ENCODE results near the gene KANSL1. TPM values are rescaled to one million over a fixed set of nuclear protein-coding genes. Genes with fewer than 3 reads are reported as not detected.
"Not testable (repeated sequence)": the region's sequence is repeated elsewhere in the genome, so short reads cannot be mapped to it uniquely, and the experiment has no call there.

The KANSL1 gene
- total RNA-seq, 2 experiments from 2014 or later: 99.5 to 105 TPM

DNA sequence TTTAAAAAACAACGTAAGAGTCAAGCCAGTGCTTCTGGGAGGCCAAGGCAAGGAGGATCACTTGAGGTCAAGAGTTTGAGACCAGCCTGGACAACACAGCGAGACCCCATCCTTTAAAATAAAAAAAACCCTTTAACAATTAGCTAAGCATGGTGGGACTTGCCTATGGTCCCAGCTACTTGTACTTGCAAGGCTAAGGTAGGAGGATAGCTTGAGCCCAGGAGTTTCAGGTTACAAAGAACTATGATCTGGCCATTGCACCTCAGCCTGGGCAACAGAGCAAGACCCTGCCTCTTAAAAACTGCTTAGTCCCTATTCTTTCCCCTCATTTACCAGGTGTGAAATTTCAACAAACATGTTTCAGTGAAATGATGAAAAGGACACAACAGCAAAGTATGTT lies 104.6 kb downstream of the KANSL1 start:
- Mint-ChIP-seq H3K36me3 (ENCODE audit: low read depth) (peaks cover 33% of the 10 kb centered on the region), H3K9me3 (no peaks in the 10 kb centered on the region), H3K4me3 (no peak overlapping the region), H3K27ac (no peak overlapping the region), H3K4me1 (peaks cover 6% of the 10 kb centered on the region), H3K27me3 (no peaks in the 10 kb centered on the region)
- DNase-seq: no peak
- ChIA-PET POLR2A (no interaction called here), CTCF (interaction anchor here (0.6 kb wide), 1 partner anchor 426 kb away, joined by 3 read pairs; no protein-coding TSS in a partner anchor)

DNA sequence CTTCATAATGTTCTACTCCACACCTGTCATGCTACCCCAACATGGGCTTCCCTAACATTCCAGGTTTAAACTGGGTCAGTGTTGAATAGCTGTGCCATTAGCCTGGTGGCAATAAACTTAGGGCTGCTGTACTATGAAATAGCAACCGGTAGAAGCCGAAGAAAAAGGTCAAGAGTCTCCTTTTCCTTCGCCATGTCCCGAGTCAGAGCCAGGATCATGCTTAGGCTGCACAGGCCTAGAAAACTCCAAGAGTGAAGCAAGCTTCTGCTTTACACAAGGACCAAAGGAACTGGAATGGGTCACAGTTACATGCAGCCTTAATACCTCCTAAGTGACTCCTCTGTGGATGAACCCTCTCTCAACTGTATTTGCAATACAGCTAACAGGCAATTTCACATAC lies 105.4 kb downstream of the KANSL1 start:
- H3K9me3 Mint-ChIP-seq, CTCF ChIA-PET, DNase-seq, H3K4me1 Mint-ChIP-seq, H3K4me3 Mint-ChIP-seq, H3K27me3 Mint-ChIP-seq, H3K27ac Mint-ChIP-seq, POLR2A ChIA-PET: not testable (repeated sequence)
- peaks cover 28% of the 10 kb centered on the region for H3K36me3 Mint-ChIP-seq (ENCODE audit: low read depth)

DNA sequence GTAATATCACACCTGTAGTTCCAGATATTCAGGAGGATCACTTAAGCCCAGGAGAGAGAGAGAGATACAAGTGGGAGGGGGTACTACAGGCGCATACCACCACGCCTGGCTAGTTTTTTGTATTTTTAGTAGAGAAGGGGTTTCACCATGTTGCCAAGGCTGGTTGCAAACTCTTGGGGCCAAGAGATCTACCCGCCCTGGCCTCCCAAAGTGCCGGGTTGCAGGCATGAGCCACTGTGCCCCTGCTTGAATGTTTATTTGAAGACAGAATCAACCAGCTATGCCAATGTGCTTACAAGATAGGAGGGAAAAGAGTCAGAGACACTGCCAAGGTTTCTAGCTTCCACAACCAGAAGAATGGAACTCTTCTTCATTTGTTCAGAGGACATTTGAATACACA lies 106.4 kb downstream of the KANSL1 start:
- DNase-seq: no peak
- Mint-ChIP-seq H3K27me3 (no peaks in the 10 kb centered on the region), H3K4me3 (no peak overlapping the region), H3K4me1 (peaks cover 12% of the 10 kb centered on the region), H3K9me3 (no peaks in the 10 kb centered on the region), H3K36me3 (ENCODE audit: low read depth) (peaks cover 28% of the 10 kb centered on the region), H3K27ac (no peak overlapping the region)
- POLR2A ChIA-PET: no interaction called here
- CTCF ChIA-PET: interaction anchor here (0.6 kb wide), 1 partner anchor 23 kb away, joined by 5 read pairs; no protein-coding TSS in a partner anchor

DNA sequence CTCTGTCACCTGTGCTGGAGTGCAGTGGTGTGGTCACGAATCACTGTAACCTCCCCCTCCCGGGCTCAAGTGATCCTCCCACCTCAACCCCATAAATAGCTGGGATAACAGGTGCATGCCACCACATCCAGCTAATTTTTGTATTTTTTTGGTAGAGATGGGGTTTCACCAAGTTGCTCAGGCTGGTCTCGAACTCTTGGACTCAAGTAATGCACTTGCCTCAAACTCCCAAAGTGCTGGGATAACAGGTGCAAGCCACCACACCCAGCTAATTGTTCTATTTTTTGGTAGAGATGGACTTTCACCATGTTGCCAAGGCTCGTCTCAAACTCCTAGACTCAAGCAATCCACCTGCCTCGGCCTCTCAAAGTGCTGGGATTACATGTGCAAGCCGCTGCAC lies 107.7 kb downstream of the KANSL1 start:
- ChIA-PET CTCF (interaction anchor here (0.6 kb wide), 1 partner anchor 67 kb away, joined by 3 read pairs; no protein-coding TSS in a partner anchor), POLR2A (interaction anchor here (0.9 kb wide), 1 partner anchor 19 kb away, joined by 3 read pairs; no protein-coding TSS in a partner anchor)
- no peak for DNase-seq
- Mint-ChIP-seq H3K27ac (no peak overlapping the region), H3K4me1 (peaks cover 12% of the 10 kb centered on the region), H3K27me3 (no peaks in the 10 kb centered on the region), H3K36me3 (ENCODE audit: low read depth) (peaks cover 41% of the 10 kb centered on the region), H3K9me3 (no peaks in the 10 kb centered on the region), H3K4me3 (no peak overlapping the region)

GRCh38 chr17:46082257-46082656 lies 111.0 kb downstream of the KANSL1 start:
- POLR2A ChIA-PET: no interaction called here
- no peak overlapping the region for H3K27ac Mint-ChIP-seq

GRCh38 chr17:46081018-46081320 lies 112.3 kb downstream of the KANSL1 start:
- peaks cover 50% of the 10 kb centered on the region for H3K36me3 Mint-ChIP-seq (ENCODE audit: low read depth)
- CTCF ChIA-PET: interaction anchor here (1.1 kb wide), 1 partner anchor 10 kb away, joined by 3 read pairs; no protein-coding TSS in a partner anchor
- H3K27ac Mint-ChIP-seq: no peak overlapping the region
- no peaks in the 10 kb centered on the region for H3K9me3 Mint-ChIP-seq
- H3K4me1 Mint-ChIP-seq: peaks cover 8% of the 10 kb centered on the region
- no peak for DNase-seq
- no peak overlapping the region for H3K4me3 Mint-ChIP-seq
- POLR2A ChIA-PET: no interaction called here
- H3K27me3 Mint-ChIP-seq: no peaks in the 10 kb centered on the region

More at GRCh38 chr17:46082257-46082656, 111.0 kb downstream of the KANSL1 start:
- H3K36me3 Mint-ChIP-seq (ENCODE audit: low read depth): peaks cover 43% of the 10 kb centered on the region
- CTCF ChIA-PET: interaction anchor here (1.0 kb wide), 1 partner anchor 11 kb away, joined by 3 read pairs; no protein-coding TSS in a partner anchor
- DNase-seq: no peak
- H3K4me3 Mint-ChIP-seq: no peak overlapping the region
- peaks cover 8% of the 10 kb centered on the region for H3K4me1 Mint-ChIP-seq
- no peaks in the 10 kb centered on the region for H3K9me3 Mint-ChIP-seq
- H3K27me3 Mint-ChIP-seq: no peaks in the 10 kb centered on the region

DNA sequence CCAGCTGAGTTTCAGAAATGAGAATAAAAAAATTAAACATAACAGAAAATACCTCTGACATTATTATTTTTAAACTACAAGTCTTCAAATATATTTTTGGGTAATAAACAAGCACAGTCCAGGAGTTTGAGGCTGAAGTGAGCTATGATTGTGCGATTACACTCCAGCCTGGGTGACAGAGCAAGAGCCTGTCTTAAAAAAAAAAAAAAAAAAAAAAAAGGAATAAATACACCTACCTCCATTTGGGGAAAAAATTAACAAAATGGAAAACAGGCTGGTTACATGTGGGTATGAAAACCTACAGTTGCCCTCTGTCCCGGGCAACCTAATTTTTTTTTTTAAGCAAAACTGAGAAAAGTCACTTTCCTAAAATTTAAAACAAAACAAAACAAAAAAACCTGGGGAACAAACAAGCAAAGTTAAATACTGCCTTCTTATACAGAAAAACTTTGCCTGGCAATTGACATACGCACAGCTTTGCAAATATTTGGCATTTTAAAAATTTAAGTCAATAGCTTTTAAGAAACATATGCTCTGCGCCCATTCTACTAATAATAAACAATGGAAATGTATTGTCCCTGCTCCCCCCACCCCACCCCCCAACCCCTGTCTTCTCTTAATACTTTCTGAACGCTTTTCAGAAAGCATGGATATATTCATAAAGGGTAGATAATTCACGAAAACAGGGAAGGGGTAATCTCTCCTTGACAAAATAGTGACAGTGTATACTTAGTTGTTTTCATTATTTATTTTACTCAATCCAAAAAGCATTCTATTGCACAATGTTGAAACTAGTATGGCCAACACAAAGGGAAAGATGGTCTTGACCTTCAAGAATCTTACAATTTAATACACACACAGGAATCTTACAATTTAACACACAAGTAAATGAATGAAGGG lies 112.9 kb downstream of the KANSL1 start:
- H3K27ac Mint-ChIP-seq: no peak overlapping the region
- H3K9me3 Mint-ChIP-seq: no peaks in the 10 kb centered on the region
- peaks cover 8% of the 10 kb centered on the region for H3K4me1 Mint-ChIP-seq
- no peak overlapping the region for H3K4me3 Mint-ChIP-seq
- no peak for DNase-seq
- ChIA-PET CTCF (interaction anchor here (0.7 to 1.3 kb wide), 3 partner anchors 11 to 132 kb away, joined by 3 read pairs; no protein-coding TSS in a partner anchor), POLR2A (no interaction called here)
- H3K27me3 Mint-ChIP-seq: no peaks in the 10 kb centered on the region
- peaks cover 49% of the 10 kb centered on the region for H3K36me3 Mint-ChIP-seq (ENCODE audit: low read depth)

DNA sequence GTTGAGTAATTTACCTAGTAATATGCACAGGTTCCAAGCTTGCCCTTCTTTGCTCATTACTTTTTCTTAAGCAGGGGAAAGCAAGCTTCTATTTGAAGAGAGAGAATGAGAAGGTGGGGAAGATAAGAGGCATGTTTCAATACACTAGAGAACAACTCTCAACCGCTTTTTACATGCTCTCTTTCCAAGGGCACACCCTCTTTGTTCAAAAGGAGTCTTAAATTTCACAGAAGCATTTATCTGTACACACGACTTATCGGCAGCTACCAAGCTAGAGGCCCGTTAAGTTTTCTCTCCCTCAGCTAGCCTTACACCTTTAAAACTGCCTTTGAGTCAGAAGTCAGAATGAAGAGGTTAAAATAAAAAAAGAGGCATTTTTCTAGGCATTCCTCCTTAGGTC lies 114.6 kb downstream of the KANSL1 start:
- CTCF ChIA-PET: interaction anchor here (1.3 kb wide), 1 partner anchor 23 kb away, joined by 3 read pairs; no protein-coding TSS in a partner anchor
- H3K9me3 Mint-ChIP-seq: no peaks in the 10 kb centered on the region
- no peak overlapping the region for H3K4me3 Mint-ChIP-seq
- POLR2A ChIA-PET: no interaction called here
- no peak for DNase-seq
- no peak overlapping the region for H3K27ac Mint-ChIP-seq
- H3K27me3 Mint-ChIP-seq: no peaks in the 10 kb centered on the region
- peaks cover 44% of the 10 kb centered on the region for H3K36me3 Mint-ChIP-seq (ENCODE audit: low read depth)
- H3K4me1 Mint-ChIP-seq: peaks cover 6% of the 10 kb centered on the region

DNA sequence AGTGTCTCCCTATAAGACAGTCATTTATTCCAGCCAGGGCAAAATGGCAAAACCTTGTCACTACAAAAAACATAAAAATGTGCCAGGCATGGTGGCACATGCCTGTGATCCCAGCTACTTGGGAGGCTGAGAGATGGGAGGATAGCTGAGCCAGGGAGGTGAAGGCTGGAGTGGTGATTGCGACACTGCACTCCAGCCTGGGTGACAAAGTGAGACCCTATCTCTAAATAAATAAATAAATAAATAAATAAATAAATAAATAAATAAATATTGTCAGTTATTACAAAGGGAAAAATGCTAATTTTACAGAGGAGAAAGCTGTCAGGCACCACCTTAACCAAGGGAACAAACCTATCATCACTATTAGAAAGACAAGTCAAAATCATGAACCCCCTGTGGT lies 118.7 kb downstream of the KANSL1 start:
- POLR2A ChIA-PET: no interaction called here
- no peak overlapping the region for H3K4me3 Mint-ChIP-seq
- no peaks in the 10 kb centered on the region for H3K27me3 Mint-ChIP-seq
- no peak for DNase-seq
- H3K36me3 Mint-ChIP-seq (ENCODE audit: low read depth): peaks cover 26% of the 10 kb centered on the region
- H3K27ac Mint-ChIP-seq: no peak overlapping the region
- H3K4me1 Mint-ChIP-seq: no peaks in the 10 kb centered on the region
- CTCF ChIA-PET: no interaction called here
- no peaks in the 10 kb centered on the region for H3K9me3 Mint-ChIP-seq

DNA sequence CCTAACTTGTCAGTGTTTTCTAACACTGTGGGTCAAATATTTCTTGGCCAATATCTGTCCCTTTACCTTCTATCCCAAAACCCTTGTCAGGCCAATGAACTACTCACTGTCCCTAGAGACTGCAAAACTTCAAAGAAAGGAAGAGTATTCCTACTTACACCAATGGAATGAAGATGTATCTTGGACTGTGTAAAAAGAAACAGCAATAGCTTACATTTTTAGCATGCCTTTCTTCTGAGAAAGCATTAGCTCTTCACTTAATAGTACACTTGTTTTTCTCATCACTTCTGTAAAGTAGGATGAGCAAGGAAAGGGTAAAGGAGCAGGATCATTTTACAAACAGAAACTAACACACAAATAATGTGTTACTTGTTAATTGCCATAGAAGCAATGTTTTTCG lies 120.2 kb downstream of the KANSL1 start:
- CTCF ChIA-PET: no interaction called here
- no peaks in the 10 kb centered on the region for H3K9me3 Mint-ChIP-seq
- H3K36me3 Mint-ChIP-seq (ENCODE audit: low read depth): peaks cover 16% of the 10 kb centered on the region
- DNase-seq: no peak
- H3K27me3 Mint-ChIP-seq: no peaks in the 10 kb centered on the region
- H3K4me3 Mint-ChIP-seq: no peak overlapping the region
- POLR2A ChIA-PET: no interaction called here
- H3K4me1 Mint-ChIP-seq: peaks cover 1% of the 10 kb centered on the region
- H3K27ac Mint-ChIP-seq: no peak overlapping the region

GRCh38 chr17:46071796-46072195 lies 121.4 kb downstream of the KANSL1 start:
- DNase-seq: no peak
- ChIA-PET CTCF (no interaction called here), POLR2A (no interaction called here)
- Mint-ChIP-seq H3K9me3 (no peaks in the 10 kb centered on the region), H3K36me3 (ENCODE audit: low read depth) (peaks cover 17% of the 10 kb centered on the region), H3K4me3 (no peak overlapping the region), H3K27me3 (no peaks in the 10 kb centered on the region), H3K27ac (no peak overlapping the region), H3K4me1 (peaks cover 1% of the 10 kb centered on the region)

DNA sequence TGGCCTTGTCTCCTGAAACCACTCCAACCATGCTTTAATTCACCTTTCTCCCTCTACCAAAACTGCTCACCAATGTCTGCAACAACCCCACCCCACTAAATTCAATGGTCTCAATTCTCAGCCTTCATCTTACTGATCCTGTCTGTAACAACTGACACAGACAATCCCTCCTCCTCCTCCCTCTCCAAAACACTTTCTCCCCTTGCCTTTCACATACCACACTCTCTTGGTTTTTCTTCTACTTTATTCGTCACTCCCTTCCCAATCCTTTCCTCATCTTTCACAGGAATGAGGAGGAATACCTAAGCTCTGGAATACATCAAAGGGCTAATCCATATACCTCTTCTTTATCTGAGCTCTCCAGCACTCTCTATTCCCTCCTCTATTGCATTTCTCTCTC lies 128.8 kb downstream of the KANSL1 start:
- POLR2A ChIA-PET: no interaction called here
- CTCF ChIA-PET: interaction anchor here (0.6 kb wide), 1 partner anchor 120 kb away, joined by 3 read pairs; no protein-coding TSS in a partner anchor
- Mint-ChIP-seq H3K36me3 (ENCODE audit: low read depth) (peaks cover 50% of the 10 kb centered on the region), H3K27me3 (no peaks in the 10 kb centered on the region), H3K4me3 (no peak overlapping the region), H3K9me3 (no peaks in the 10 kb centered on the region), H3K27ac (no peak overlapping the region), H3K4me1 (peaks cover 2% of the 10 kb centered on the region)
- DNase-seq: no peak

DNA sequence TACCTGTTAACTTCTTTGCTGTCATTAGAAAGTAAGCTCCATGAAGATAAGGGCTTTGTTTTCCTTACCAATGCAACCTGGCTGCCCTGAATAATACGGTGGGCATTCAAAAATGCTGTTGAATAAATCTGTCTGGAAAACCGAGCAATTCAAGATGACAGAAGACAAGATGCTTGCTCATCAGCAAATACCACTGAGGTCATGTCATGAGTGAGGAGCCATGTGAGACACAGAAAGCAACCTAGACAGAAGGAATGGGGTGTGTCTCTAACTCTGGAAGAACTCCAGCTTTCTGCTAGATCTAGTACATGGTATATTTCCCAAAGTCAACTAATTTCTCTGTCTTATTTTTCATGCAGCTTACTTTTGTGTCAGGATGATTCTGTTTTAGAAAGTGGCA lies 130.0 kb downstream of the KANSL1 start:
- H3K27ac Mint-ChIP-seq: no peak overlapping the region
- H3K4me3 Mint-ChIP-seq: no peak overlapping the region
- peaks cover 59% of the 10 kb centered on the region for H3K36me3 Mint-ChIP-seq (ENCODE audit: low read depth)
- no peaks in the 10 kb centered on the region for H3K9me3 Mint-ChIP-seq
- ChIA-PET POLR2A (interaction anchor here (0.8 kb wide), 1 partner anchor 15 kb away, joined by 3 read pairs; no protein-coding TSS in a partner anchor), CTCF (interaction anchor here (0.6 to 0.8 kb wide), 4 partner anchors 11 to 150 kb away, joined by 3 to 5 read pairs (median 4); no protein-coding TSS in a partner anchor)
- H3K4me1 Mint-ChIP-seq: peaks cover 4% of the 10 kb centered on the region
- DNase-seq: no peak
- no peaks in the 10 kb centered on the region for H3K27me3 Mint-ChIP-seq
